Coronary artery (tissue), 2 donors: Measurements from ENCODE around the gene TSPAN18.
A peak's percentile ranks its signal among the peaks of the same experiment; 100 is the strongest.

Source experiments
- DNase-seq: peaks from one replicate; pipeline ENCODE4 v3.0.0-alpha.2; 2017; ENCODE audit warnings: low spot score
- H3K27ac ChIP-seq, 2 donors: fragments of 200-600 bp; sonication (generic); one replicate each; pipeline ENCODE4 v1.5.1; 2016 to 2019
- H3K4me3 ChIP-seq: fragments of 200-600 bp; sonication (generic); 2 replicates; pipeline ENCODE4 v1.5.1; 2016; ENCODE audit warnings: mild to moderate bottlenecking, moderate library complexity
- TF ChIP-seq, protein P1 (sequence below): fragments of 200-600 bp; sonication (generic); IDR thresholded peaks from one replicate; pipeline ENCODE4 v1.5.1; 2019; ENCODE audit warnings: antibody characterized with exemption

Gene TSPAN18, protein sequence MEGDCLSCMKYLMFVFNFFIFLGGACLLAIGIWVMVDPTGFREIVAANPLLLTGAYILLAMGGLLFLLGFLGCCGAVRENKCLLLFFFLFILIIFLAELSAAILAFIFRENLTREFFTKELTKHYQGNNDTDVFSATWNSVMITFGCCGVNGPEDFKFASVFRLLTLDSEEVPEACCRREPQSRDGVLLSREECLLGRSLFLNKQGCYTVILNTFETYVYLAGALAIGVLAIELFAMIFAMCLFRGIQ

DNA sequence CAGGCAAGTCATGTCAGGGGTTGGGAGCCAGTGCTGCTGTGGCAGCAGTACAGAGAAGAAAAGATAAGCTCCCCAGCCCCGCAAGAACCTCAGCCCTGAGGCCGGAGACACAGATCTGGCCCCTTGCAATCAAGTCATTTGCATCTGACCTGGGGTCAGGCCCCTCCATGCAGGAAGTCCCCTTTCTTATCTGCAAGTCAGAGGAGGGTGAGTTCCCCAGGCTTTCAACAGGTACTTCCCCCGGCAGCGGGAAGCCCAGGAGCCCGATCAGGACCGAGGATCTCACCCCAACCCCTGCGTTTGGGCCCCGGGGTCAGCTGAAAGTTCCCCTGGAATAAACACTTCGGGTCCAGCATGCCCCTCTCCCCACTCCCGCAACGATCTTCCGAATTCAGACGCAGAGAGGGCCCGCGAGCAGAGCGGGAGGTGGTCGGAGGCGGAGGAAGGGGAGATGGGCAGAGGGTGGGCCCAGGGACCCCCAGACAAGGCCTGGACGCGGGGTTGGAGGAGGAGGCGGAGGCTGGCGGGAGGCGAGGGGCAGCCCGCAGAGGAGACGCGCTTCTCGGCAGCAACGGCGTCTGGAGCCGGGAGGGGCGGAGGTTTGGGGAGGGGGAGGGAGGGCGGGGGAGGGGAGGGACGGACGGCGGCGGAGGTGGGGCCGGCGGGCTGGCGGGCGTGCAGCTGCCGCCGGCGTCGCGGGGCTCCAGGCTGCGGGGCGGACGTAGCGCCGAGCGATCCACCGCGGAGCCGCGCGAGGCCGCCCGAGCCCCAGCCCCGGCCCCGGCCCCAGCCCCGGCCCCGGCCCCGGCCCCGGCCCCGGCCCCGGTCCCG, at the start of gene TSPAN18:
TSS of gene TSPAN18 (plus strand) at position 680 of the 831 bp plus-strand sequence. CDS start 179,455 bp downstream, outside the sequence.
- DNase-seq = no peak
- peak within 1 kb of the TSS; percentile 80 for H3K4me3 ChIP-seq
- H3K27ac ChIP-seq = peak within 1 kb of the TSS in 1 of 2 donors; percentile 57
- TF ChIP-seq, protein P1, sequence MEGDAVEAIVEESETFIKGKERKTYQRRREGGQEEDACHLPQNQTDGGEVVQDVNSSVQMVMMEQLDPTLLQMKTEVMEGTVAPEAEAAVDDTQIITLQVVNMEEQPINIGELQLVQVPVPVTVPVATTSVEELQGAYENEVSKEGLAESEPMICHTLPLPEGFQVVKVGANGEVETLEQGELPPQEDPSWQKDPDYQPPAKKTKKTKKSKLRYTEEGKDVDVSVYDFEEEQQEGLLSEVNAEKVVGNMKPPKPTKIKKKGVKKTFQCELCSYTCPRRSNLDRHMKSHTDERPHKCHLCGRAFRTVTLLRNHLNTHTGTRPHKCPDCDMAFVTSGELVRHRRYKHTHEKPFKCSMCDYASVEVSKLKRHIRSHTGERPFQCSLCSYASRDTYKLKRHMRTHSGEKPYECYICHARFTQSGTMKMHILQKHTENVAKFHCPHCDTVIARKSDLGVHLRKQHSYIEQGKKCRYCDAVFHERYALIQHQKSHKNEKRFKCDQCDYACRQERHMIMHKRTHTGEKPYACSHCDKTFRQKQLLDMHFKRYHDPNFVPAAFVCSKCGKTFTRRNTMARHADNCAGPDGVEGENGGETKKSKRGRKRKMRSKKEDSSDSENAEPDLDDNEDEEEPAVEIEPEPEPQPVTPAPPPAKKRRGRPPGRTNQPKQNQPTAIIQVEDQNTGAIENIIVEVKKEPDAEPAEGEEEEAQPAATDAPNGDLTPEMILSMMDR = no peak

DNA sequence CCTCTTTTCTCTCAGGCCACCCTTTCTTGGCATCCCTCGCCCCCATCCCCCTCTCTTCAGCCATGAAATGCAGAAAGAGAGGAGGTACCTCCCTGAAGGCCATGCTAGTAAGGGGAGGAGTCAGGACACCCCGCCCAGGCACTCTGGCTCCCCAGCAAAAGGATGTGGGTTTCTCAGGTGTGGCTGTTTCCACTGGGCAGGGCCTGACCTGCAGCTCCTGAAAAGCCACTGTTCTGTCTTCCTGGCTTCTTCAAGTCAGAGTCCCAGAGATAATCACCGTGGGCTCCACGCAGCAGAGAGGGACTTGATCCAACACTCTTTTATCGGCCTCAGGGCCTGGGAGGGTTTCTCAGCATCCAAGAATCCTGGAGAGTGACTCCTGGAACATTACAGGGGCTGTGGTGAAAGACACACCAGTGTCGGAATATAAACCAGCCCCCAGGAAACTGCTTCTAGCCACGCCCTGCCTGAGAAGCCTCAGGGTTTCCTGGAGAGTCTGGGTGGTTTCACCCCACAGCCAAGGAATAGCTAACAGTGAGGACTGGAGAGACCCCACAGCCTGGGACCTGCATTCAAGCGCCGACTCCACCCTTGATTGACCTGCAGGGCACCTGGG, 45.7 kb upstream of the TSPAN18 start:
- DNase-seq = no peak
- no peak overlapping the region for H3K27ac ChIP-seq
- H3K4me3 ChIP-seq = no peak overlapping the region
- TF ChIP-seq, protein P1 = no peak

DNA sequence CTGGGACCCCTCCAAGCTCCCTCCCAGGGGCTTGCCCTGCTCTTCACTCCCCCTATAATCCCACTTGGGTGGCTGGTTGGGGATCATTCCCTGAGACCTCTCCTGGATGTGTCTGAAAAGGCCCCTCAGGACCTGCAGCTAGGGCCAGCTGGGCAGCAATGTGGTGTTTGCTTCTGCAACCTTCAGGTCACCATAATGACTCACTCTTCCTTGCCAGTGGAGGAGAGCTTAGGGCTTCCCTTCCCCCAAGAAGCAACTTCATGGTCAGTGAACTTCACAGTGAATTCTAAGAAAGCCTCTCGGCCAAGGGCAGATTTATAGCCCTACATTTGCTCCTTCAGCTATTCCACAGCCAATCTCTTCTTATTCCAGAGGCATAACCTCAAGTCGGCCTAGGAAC, 45.1 kb upstream of the TSPAN18 start:
- no peak overlapping the region for H3K27ac ChIP-seq
- TF ChIP-seq, protein P1 = no peak
- DNase-seq = no peak
- no peak overlapping the region for H3K4me3 ChIP-seq

DNA sequence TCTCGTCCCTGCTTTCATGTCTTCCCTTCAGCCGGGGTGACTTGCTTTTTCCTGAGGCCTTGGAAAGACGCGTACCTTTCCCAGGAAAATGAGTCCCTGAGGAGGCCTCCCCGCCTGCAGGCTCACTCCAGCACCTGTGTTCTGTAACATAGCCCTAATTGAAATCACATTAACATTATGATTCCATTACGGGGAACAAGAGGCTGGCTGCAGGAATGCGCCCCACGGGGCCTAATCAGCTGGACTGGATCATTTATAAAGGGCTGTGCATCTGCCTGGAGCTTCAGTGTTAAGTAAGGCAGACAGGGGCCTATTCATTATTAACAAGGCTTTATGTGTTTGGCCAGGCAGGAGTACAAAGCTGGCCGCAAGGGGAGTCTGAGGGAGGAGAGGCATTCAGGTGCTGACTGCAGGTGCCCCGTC, 41.9 kb upstream of the TSPAN18 start:
- no peak for DNase-seq
- TF ChIP-seq, protein P1 = no peak

DNA sequence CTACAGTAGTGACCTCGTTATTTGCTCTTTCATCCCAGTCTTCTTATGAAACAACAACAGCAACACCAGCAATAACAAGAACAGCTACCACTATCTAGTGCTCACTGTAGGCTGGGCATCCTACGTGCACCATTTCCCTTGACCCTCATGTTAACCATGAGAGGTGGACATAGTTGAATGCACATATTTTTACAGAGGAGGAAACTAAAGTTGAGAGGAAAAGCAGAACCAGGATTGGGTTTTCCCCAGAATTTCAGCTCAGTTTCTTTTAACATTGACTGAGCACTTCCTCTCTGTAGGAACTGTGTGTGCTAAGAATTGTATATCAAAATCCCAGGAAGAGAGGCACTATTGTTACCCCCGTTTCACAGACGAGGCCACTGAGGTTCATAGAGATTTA, 39.4 kb upstream of the TSPAN18 start:
- Histone ChIP-seq H3K27ac (no peak overlapping the region), H3K4me3 (no peak overlapping the region)
- TF ChIP-seq, protein P1 = no peak
- DNase-seq = no peak

More for the DNA sequence above, 41.9 kb upstream of the TSPAN18 start:
- Histone ChIP-seq H3K4me3 (no peak overlapping the region), H3K27ac (no peak overlapping the region)

DNA sequence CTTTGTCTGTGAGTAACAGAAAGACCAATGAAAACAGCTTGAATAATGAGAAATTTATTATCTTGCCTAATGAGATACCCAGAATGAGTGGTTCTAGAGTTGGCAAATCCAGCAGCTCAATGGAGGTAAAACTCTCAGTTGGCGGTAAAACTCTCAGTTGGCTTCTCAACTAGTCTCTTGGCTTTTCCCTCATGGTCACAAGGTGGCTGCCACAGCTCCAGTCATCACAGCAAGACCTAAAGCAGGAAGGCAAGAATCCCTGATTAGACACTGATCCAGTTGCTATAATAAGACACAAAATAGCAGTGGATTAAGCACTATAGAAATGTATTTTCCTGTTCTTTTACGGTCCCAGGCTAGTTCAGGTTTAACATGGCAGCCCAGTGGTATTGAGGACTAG, 37.5 kb upstream of the TSPAN18 start:
- no peak for DNase-seq
- TF ChIP-seq, protein P1 = no peak
- Histone ChIP-seq H3K4me3 (no peak overlapping the region), H3K27ac (no peak overlapping the region)
